GM18526 (cell line): Measurements from ENCODE around the gene PTPRN2.

ENCODE experiments used
- POLR2A ChIP-seq: IDR thresholded peaks from 3 replicates; pipeline ENCODE4 v1.6.1; 2011; ENCODE audit not compliant: insufficient read length; ENCODE audit errors: extremely low read depth

Gene PTPRN2

DNA sequence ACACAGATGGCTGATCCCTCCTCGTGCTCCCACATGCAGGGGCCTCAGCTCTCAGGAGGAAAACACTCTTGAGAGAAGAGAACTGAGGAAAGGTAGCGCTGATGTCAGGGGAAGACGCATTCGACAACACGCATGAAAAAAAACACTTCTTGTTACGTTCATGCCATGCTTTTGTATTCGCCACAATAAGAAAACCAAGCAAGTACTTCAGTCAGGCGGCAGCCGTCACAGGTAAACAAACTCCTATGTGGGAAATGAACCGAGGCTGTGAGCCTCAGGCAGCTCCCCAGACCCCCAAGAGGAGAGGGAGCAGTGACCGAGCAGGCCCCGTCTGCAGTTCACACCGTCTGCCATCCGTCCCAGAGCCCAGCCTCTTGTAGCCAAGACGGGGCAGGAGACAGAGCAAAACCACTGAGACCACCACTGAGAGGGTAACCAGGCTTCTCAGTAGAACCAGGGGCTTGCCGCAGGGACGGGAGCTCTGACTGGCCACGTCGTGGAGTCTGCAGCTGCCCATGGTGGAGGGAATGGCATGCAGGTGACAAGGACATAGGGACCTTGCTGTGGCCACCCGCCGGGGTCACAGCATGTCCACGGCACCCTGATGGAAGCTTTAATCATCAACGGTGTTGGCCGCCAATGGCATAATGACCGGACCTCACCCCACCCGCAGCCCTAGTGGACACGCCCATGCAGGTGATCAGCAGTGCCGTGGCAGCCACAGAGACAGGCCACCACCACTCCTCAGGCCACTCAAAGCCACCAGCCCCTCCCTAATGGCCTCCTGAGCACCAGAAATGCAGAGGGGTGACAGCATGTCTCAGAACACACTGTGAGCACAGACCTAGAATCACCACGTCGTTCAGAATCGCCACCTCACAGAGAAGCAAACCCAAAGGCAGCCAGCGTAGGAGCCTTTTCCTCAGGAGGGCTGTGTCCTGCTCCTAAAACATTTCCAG lies 304.3 kb downstream of the PTPRN2 start:
- TF ChIP-seq POLR2A = no peak

DNA sequence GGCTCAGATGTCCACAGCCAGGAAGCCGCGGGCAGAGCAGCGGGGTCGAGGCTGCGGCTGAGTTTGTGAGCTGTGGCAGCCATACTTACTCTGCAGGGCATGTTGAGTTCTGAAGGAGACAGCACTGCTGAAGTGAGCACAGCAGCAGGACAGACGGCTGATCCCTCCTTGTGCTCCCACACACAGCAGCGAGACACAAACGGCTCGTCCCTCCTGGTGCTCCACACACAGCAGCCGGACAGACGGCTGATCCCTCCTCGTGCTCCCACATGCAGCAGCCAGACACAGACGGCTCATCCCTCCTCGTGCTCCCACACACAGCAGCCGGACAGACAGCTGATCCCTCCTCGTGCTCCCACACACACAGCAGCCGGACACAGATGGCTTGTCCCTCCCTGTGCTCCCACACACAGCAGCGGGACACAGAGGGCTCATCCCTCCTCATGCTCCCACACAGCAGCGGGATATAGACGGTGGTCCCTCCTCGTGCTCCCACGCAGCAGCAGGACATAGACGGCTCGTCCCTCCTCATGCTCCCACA lies 305.1 kb downstream of the PTPRN2 start:
- no peak for TF ChIP-seq POLR2A

DNA sequence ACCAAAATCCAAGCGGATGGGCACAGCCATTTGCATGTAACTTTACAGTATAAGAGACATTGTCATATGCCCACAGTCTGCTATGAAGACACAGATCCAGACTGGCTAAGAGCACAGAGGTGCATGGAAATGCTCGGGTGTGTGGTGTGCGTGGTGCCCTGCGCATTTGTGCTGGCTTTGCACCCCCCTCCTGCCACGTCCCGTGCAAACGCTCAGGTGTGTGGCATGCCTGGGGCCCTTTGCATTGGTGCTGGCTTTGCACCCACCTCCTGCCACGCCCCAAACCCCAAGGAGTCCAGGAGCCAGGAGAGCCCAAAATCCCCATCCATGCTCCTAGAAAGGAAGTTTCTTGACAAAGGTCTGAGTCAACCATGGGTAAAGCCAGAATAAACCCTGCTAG lies 306.2 kb downstream of the PTPRN2 start:
- no peak for TF ChIP-seq POLR2A

DNA sequence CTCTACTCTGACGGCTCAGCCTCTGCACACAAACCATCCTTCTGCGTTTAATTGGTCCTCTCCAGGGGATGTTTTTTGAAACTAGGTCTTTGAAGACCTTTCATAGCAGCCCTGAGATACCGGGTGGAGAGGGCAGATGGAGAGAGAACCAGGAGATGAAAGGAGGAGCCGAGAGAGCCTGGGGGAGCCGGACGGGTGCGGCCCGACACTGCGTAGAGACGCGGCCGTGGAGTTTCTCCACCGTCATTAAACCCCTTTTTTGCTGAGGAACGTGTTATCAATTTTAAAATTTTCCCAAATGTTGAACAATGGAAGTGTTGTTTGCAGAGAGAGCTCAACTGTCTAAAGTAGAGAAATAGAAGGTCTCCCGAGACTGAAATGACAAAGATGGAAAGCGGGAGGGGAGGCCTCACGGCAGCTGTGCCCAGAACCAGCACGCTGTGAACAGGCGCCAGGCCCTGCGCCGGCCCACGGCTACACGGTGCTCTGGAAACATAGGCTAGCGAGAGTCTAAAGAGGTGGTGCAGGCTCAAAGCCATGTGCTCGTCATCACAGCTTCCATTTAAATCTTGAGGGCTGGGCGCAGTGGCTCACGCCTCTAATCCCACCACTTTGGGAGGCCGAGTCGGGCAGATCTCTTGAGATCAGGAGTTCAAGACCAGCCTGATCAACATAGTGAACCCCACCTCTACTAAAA lies 307.0 kb downstream of the PTPRN2 start:
- no peak for TF ChIP-seq POLR2A

DNA sequence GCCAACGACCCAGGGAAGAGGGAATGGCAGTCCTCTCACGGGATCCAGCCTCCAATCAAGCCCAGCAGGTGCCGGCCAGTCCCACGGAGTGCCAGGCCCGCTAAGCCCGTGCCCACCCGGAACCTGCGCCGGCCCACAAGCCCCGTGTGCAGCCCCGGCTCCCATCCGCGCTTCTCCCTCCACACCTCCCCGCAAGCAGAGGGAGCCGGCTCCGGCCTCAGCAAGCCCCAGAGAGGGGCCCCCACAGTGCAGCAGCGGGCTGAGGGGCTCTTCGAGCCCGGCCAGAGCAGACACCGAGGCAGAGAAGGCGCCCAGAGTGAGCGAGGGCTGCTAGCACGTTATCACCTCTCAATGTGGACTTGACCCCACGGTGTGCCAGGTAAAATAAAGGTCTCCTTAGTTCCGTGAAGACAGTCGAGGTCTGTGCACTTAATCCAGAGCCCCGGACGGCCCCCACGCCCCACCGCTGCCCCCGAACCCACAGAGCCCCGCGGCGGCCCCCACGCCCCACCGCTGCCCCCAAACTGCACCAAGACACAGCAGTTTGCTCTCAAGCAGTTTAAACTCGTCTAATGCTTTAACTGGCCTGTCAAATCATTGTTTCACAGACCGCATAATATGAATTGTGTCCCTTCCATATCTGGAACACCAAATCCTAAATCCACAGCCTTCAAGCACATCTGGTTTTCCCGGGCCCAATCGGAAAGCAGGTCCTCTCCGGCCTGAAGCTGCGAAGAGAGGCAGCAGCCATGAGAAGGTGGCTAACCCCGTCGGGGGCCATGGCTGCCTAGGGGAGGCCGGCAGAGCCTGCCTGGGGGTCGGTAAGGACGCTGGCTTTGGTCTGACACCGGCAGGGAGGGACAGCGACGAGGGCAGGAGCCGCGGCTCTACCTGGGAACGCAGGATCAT lies 307.8 kb downstream of the PTPRN2 start:
- no peak for TF ChIP-seq POLR2A

DNA sequence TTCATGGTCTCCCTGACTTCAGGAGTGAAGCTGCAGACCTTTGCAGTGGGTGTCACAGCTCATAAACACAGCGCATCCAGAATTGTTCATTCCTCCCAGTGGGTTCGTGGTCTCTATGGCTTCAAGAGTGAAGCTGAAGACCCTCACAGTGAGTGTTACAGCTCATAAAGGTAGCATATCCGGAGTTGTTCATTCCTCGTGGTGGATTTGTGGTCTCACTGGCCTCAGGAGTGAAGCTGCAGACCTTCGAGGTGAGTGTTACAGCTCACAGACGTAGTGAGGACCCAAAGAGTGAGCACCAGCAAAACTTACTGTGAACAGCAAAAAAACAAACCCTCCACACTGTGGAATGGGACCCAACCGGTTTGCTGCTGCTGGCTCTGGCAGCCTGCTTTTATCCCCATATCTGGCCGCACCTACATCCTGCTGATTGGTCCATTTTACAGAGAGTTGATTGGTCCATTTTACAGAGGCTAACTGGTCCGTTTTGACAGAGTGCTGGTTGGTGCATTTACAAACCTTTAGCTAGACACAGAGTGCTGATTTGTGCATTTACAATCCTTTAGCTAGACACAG lies 308.8 kb downstream of the PTPRN2 start:
- no peak for TF ChIP-seq POLR2A

DNA sequence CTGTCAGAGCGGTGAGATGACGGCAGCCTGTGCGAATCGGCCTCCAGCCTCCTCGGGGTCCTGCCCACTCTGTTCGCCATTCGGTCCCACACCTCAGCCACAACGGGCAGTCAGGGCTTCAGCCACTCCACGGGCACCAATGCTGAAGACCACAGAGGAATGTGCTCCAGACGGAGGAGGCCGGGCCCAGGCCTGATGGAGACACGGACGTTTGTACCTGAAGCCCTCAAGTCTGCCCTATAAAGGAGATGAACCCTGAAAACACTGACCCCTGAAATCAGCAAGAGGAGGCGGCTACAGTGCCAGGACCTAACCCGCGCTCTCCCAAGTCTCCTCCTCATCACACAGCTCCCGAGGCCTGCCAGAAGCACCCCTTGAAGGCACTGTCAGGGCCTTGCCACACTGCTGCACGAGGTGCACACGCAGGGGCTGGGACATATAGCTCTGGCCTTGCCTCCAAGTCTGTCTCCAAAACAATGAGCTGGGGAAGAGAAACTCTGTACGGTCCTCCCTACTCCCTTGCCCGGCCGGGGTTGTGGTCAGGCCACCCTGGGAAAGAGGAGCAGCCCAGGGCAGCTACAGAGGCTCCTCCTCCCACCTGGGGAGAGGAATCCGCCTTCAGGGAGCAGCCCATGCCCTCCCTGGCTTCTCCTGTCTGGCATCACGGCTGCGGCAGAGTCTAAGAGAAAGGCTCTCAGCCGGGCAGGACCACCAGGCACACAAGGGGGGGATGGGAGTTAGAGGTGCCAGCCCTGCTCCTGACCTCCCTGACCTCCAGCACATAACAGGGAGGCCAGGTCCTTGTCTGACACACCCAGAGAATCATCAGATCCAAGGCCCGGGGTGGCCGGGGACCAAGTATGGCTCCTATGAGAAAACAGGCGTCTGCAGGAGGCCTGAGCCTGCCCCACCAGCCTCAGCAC lies 310.1 kb downstream of the PTPRN2 start:
- no peak for TF ChIP-seq POLR2A

DNA sequence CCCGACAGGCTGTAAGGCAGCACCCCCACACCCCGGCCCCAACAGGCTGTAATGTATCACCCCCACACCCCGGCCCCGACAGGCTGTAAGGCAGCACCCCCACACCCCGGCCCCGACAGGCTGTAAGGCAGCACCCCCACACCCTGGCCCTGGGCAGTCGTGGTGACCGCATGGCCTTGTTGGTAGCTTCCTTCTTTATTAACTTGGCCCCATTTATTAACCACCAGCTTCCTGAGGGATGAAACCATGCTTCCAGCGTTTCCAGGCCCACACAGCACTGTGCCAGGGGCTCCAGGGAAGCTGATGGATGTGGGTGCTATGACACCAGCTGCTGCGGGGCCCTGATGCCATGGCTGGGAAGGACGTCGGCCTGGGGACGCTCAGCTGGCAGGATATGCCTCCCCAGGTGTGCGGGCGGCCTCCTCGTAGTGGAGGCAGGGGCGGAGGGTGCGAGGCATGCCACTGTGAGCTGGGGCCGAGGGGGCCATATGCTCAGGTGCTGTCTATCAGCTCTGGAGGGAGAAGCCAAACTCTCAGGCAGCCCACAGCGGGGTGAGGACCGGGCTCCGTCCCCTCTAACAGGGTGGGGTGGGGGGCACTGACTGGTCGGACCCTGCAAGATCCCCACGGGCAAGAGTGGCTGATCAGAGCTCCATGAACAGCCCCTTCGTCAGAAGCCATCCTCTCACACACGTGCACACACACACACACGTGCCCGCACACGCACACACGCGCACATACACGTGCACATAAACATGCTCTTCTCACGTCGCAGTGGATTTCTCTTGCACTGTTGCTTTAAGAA lies 311.0 kb downstream of the PTPRN2 start:
- TF ChIP-seq POLR2A = no peak

DNA sequence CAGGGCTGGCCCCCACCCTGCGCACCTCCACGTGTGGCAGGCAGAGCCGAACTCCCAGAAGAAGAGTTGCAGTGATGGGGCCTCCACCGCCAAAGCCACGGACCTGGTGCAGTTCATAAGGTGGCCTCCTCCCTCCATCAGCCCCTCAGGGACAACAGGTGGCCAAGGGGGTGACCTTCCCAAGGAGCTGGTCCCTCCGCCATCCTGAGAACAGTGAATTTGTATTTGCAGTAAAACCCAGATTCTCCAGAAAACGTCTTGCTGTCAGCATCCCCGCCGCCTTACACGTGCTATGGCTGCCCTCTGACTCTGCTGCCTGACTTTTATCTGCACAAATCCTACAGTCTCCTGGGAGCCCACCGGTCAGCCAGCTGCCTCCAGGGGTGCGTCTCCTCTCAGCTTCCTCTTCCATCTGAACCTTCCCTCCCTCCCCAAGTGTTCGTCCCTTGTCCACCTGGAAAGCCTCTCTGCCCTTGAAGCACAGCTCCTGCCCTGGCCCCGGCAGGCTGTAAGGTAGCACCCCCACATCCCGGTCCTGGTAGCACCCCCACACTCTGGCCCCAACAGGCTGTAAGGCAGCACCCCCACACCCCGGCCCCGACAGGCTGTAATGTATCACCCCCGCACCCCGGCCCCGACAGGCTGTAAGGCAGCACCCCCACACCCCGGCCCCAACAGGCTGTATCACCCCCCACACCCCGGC lies 311.8 kb downstream of the PTPRN2 start:
- TF ChIP-seq POLR2A = no peak

DNA sequence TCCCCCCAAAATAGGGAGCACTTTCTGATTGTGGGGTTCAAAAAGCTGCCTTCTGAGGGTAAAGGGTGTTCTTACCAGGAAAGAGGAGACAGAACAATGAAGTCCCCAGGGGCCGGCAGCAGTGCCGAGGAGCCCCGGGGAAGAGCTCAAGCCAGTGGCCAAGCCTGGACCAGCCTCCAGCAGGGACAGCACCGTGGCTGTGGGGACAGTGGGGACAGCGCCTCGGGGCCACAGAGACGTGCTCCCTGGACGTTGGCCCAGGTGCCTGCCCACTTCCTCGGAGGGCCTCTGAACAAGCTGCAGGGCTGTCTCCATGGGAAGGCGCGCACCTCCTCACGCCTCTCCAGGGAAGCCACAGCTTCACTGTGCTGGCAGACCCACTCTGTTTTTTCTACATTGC lies 312.6 kb downstream of the PTPRN2 start:
- no peak for TF ChIP-seq POLR2A

DNA sequence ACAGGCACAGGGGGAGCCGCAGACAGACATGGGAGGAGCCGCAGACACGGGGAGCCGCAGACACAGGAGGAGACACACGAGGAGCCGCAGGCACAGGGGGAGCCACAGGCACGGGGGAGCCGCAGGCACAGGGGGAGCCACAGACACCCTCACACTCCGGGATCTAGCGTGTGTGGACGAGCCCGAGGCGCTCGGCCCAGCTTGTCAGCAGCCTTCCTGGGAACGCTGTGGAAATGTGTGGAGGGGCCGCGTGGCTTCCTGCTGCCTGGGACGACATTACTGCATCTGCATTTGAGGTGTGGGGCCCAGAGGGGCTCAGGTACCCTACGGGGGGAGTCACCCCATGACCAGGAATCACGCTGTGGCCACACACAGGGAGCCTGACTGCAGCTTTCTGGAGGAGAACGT lies 313.2 kb downstream of the PTPRN2 start:
- TF ChIP-seq POLR2A = no peak

DNA sequence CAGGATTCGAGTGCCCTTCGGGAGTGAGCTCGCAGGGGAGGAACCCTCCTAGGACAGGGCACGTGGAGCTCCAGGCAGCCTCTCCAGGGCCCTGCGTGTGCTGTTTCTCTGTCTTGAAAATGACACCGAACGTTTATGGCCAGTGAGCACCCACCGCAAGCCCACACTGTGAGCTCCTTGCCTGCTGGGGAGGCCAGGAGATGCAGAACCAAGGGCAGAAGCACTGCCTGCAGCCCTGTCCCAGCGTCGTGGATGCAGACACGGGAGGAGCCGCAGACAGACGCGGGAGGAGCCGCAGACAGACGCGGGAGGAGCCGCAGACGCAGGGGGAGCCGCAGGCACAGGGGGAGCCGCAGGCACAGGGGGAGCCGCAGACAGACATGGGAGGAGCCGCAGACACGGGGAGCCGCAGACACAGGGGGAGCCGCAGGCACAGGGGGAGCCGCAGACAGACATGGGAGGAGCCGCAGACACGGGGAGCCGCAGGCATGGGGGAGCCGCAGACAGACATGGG lies 314.4 kb downstream of the PTPRN2 start:
- TF ChIP-seq POLR2A = no peak
